BE2C (cell line): ENCODE results near the gene PSAPL1.

Experiments
- DNase-seq: peaks from one replicate; pipeline ENCODE4 v3.0.0-alpha.2; 2020
- H3K27me3 ChIP-seq: fragments of 250-450 bp; sonication (Bioruptor Pico); 2 replicates; pipeline ENCODE4 v1.5.1; 2020; ENCODE audit warnings: mild to moderate bottlenecking
- H3K36me3 ChIP-seq: fragments of 250-450 bp; sonication (Bioruptor Pico); 2 replicates; pipeline ENCODE4 v1.5.1; 2020; ENCODE audit warnings: mild to moderate bottlenecking
- H3K4me1 ChIP-seq: fragments of 250-450 bp; sonication (Bioruptor Pico); 2 replicates; pipeline ENCODE4 v1.5.1; 2020
- H3K4me3 ChIP-seq: 2 replicates; pipeline ENCODE4 v1.5.1; 2011; ENCODE audit warnings: low read depth, low read length
- H3K9me3 ChIP-seq: fragments of 250-450 bp; sonication (Bioruptor Pico); 2 replicates; pipeline ENCODE4 v1.5.1; 2020
- CTCF ChIP-seq: IDR thresholded peaks from 2 replicates; pipeline ENCODE4 v1.5.1; 2012; ENCODE audit warnings: mild to moderate bottlenecking, low read depth, low read length

Gene PSAPL1

GRCh38 chr4:7429069-7429416, 5.7 kb downstream of the PSAPL1 start:
- Histone ChIP-seq H3K9me3 (no peaks in the 10 kb centered on the region), H3K4me3 (no peak overlapping the region), H3K36me3 (no peaks in the 10 kb centered on the region), H3K4me1 (no peaks in the 10 kb centered on the region), H3K27me3 (no peaks in the 10 kb centered on the region)
- TF ChIP-seq CTCF, result no peak
- no peak for DNase-seq

DNA sequence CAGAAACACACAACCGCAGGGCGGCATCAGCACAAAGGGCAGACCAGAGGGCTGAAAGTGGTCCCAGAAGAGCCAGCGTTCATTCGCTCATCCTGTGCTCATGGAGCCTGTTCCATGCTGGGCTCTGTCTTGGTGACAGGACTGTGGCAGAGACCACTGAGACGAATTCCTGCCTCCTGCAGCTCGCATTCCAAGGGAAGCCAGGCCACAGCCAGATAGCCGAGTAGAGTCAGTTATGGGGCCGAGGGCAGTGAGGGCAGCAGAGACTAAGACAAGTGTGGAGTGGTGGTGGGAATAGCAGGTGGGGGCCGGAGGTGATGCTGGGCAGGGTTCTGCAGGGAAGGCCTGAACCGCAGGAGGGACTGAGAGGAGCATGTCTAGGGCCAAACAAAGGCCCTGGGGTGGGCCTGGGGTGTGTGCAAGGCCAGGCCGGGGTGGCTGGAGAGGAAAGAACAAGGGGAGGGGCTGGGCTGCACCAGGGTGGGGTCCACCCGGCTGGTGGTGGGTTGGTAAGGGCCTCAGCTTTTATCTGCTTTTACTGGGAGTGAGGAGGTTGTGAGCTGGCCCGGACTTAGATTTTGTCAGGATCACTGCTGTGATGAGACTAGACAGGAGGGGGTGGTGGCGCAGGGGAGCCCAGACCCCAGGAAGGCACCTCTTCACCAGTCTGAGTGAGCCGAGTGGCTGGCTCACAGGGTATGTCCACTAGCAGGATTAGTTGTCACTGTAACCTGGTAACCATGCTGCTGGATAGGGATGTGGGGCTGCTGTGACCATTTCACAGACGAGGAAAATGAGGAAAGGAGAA, 6.3 kb downstream of the PSAPL1 start:
- H3K4me1 ChIP-seq, result no peaks in the 10 kb centered on the region
- no peaks in the 10 kb centered on the region for H3K36me3 ChIP-seq
- H3K9me3 ChIP-seq, result no peaks in the 10 kb centered on the region
- no peak for TF ChIP-seq CTCF
- peak; percentile 4 for DNase-seq
- no peak overlapping the region for H3K4me3 ChIP-seq
- H3K27me3 ChIP-seq, result no peaks in the 10 kb centered on the region

DNA sequence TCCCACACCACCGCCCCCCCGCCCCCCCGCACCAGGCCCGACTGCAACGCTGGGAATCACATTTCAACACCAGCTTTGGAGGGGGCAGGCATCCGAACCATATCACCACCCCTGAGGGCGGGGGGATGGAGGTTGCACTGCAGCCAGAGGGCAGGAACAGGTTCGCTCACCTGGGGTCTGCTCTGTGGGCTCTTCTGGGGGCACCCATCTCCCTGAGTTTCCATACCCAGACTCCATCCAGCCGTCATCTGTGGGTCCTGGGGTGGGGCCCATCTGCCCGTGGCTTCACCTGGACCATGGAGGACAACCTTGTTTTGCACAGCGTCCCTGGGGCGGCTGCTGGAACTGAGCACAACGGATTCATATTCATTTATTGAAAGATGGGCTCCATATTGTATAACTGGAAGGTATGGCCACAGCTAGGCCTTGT, 6.9 kb downstream of the PSAPL1 start:
- H3K36me3 ChIP-seq, result no peaks in the 10 kb centered on the region
- H3K4me1 ChIP-seq, result no peaks in the 10 kb centered on the region
- DNase-seq, result peak; percentile 2
- TF ChIP-seq CTCF, result no peak
- no peak overlapping the region for H3K4me3 ChIP-seq
- no peaks in the 10 kb centered on the region for H3K9me3 ChIP-seq
- H3K27me3 ChIP-seq, result no peaks in the 10 kb centered on the region

- no peak for TF ChIP-seq CTCF
- H3K9me3 ChIP-seq, result no peaks in the 10 kb centered on the region
- no peaks in the 10 kb centered on the region for H3K36me3 ChIP-seq
- no peak overlapping the region for H3K4me3 ChIP-seq
- H3K27me3 ChIP-seq, result no peaks in the 10 kb centered on the region
- no peak for DNase-seq
- no peaks in the 10 kb centered on the region for H3K4me1 ChIP-seq
These were observed 7.4 kb downstream of the PSAPL1 start for GRCh38 chr4:7427361-7427760.

GRCh38 chr4:7426525-7427171, 8.1 kb downstream of the PSAPL1 start:
- Histone ChIP-seq H3K36me3 (no peaks in the 10 kb centered on the region), H3K4me3 (no peak overlapping the region), H3K4me1 (no peaks in the 10 kb centered on the region), H3K27me3 (no peaks in the 10 kb centered on the region), H3K9me3 (no peaks in the 10 kb centered on the region)
- DNase-seq, result no peak
- no peak for TF ChIP-seq CTCF
